Muscle of leg (tissue), 11 donors: ENCODE results near the gene CFAP91. TPM values are rescaled to one million over a fixed set of nuclear protein-coding genes. Genes with fewer than 3 reads are reported as not detected.
A peak's percentile ranks its signal among the peaks of the same experiment; 100 is the strongest.
"Not testable (repeated sequence)": the region's sequence is repeated elsewhere in the genome, so short reads cannot be mapped to it uniquely, and the experiment has no call there.

Source experiments
- DNase-seq: peaks from one replicate; pipeline ENCODE4 v3.0.0; 2013
- H3K27ac ChIP-seq: one replicate; pipeline ENCODE4 v1.5.1; 2013; ENCODE audit warnings: mild to moderate bottlenecking, low read length, control low read depth
- H3K27me3 ChIP-seq: one replicate; pipeline ENCODE4 v1.6.1; 2013; ENCODE audit warnings: low read length; ENCODE audit not compliant: control insufficient read depth, insufficient read depth
- H3K36me3 ChIP-seq: one replicate; pipeline ENCODE4 v1.6.1; 2013; ENCODE audit warnings: low read length; ENCODE audit not compliant: control insufficient read depth, insufficient read depth
- H3K4me1 ChIP-seq: one replicate; pipeline ENCODE4 v1.6.1; 2013; ENCODE audit warnings: low read length; ENCODE audit not compliant: control insufficient read depth, insufficient read depth
- H3K4me3 ChIP-seq: one replicate; pipeline ENCODE4 v1.5.1; 2013; ENCODE audit warnings: low read length, control low read depth
- H3K9me3 ChIP-seq: replicated peaks from 2 replicates; pipeline ENCODE4 v1.6.1; 2013; ENCODE audit warnings: low read depth, low read length; ENCODE audit not compliant: control insufficient read depth
- WGBS: methylation state at CpG from one replicate; pipeline ENCODE4 v1.1.5; 2013; ENCODE audit warnings: missing lambda C conversion rate; ENCODE audit not compliant: insufficient coverage; 5-methylcytosine and 5-hydroxymethylcytosine counted together
- polyA plus RNA-seq, 8 donors: library from polyadenylated mRNA; unstranded; fragments of 120-200 nt; gene quantifications; one replicate each; pipeline versions ENCODE4 v1.2.1 to v1.2.3, GENCODE V29; 2013; ENCODE audit warnings: inconsistent platforms in 1 of 8, low replicate concordance in 1 of 8; ENCODE audit not compliant: insufficient read length in 8 of 8, insufficient read depth in 1 of 8
- total RNA-seq: library from RNA; stranded (reverse); fragments of 120-200 nt; gene quantifications from one replicate; pipeline ENCODE4 v1.2.4, GENCODE V29; 2013

CFAP91 gene
- total and polyA plus RNA-seq, 9 donors: 0.33 to 1.4 (median 0.82) TPM

- DNase-seq: no peak
- H3K27me3 ChIP-seq: no peaks in the 10 kb centered on the region
- H3K36me3 ChIP-seq: peaks cover 19% of the 10 kb centered on the region
- H3K4me1 ChIP-seq: peaks cover 4% of the 10 kb centered on the region
- H3K9me3 ChIP-seq: no peaks in the 10 kb centered on the region
- H3K4me3 ChIP-seq: peak overlapping the region; percentile 65
- WGBS: 0% methylated on average over 2 of the region's 6 CpGs
- peak overlapping the region; percentile 86 for H3K27ac ChIP-seq
Observed at GRCh38 chr3:119677641-119677934, 25.2 kb upstream of the CFAP91 start.

GRCh38 chr3:119678209-119678608, 24.6 kb upstream of the CFAP91 start:
- not testable (repeated sequence) for H3K4me1 ChIP-seq, H3K27ac ChIP-seq, H3K27me3 ChIP-seq, DNase-seq, H3K4me3 ChIP-seq, H3K9me3 ChIP-seq
- WGBS: 97% methylated on average over 6 of the region's 10 CpGs
- H3K36me3 ChIP-seq: peaks cover 13% of the 10 kb centered on the region

- DNase-seq: no peak
- H3K36me3 ChIP-seq: no peaks in the 10 kb centered on the region
- no peak overlapping the region for H3K27ac ChIP-seq
- H3K4me1 ChIP-seq: peaks cover 4% of the 10 kb centered on the region
- H3K9me3 ChIP-seq: no peaks in the 10 kb centered on the region
- H3K4me3 ChIP-seq: no peak overlapping the region
- no peaks in the 10 kb centered on the region for H3K27me3 ChIP-seq
Observed at GRCh38 chr3:119679874-119680273, 22.9 kb upstream of the CFAP91 start.

- Histone ChIP-seq H3K9me3 (no peaks in the 10 kb centered on the region), H3K4me1 (peaks cover 2% of the 10 kb centered on the region), H3K4me3 (no peak overlapping the region), H3K27ac (no peak overlapping the region), H3K36me3 (no peaks in the 10 kb centered on the region), H3K27me3 (no peaks in the 10 kb centered on the region)
- no CpG with 5 or more reads among the region's 1 CpG for WGBS
- DNase-seq: no peak
Observed at GRCh38 chr3:119681279-119681678, 21.5 kb upstream of the CFAP91 start.

GRCh38 chr3:119683421-119683820, 19.4 kb upstream of the CFAP91 start:
- Histone ChIP-seq H3K27ac (no peak overlapping the region), H3K9me3 (no peaks in the 10 kb centered on the region), H3K27me3 (no peaks in the 10 kb centered on the region), H3K4me1 (no peaks in the 10 kb centered on the region), H3K4me3 (no peak overlapping the region), H3K36me3 (no peaks in the 10 kb centered on the region)
- DNase-seq: no peak
- no CpG with 5 or more reads among the region's 1 CpG for WGBS

GRCh38 chr3:119690043-119690656, 12.7 kb upstream of the CFAP91 start:
- Histone ChIP-seq H3K9me3 (no peaks in the 10 kb centered on the region), H3K27ac (no peak overlapping the region), H3K27me3 (no peaks in the 10 kb centered on the region), H3K36me3 (no peaks in the 10 kb centered on the region), H3K4me1 (no peaks in the 10 kb centered on the region), H3K4me3 (no peak overlapping the region)
- peak; percentile 17 for DNase-seq
- WGBS: 89% methylated on average over 1 of the region's 4 CpGs

GRCh38 chr3:119695480-119695879, 7.3 kb upstream of the CFAP91 start:
- Histone ChIP-seq H3K9me3 (no peaks in the 10 kb centered on the region), H3K27me3 (no peaks in the 10 kb centered on the region), H3K36me3 (no peaks in the 10 kb centered on the region), H3K4me1 (no peaks in the 10 kb centered on the region), H3K4me3 (no peak overlapping the region), H3K27ac (no peak overlapping the region)
- DNase-seq: no peak
- 100% methylated on average over 1 of the region's 2 CpGs for WGBS

- 78% methylated on average over 4 of the region's 5 CpGs for WGBS
- H3K36me3 ChIP-seq: no peaks in the 10 kb centered on the region
- H3K4me1 ChIP-seq: peaks cover under 1% of the 10 kb centered on the region
- H3K9me3 ChIP-seq: no peaks in the 10 kb centered on the region
- DNase-seq: no peak
- H3K4me3 ChIP-seq: no peak overlapping the region
- peaks cover under 1% of the 10 kb centered on the region for H3K27me3 ChIP-seq
- H3K27ac ChIP-seq: no peak overlapping the region
Observed at GRCh38 chr3:119697394-119697793, 5.4 kb upstream of the CFAP91 start.

DNA sequence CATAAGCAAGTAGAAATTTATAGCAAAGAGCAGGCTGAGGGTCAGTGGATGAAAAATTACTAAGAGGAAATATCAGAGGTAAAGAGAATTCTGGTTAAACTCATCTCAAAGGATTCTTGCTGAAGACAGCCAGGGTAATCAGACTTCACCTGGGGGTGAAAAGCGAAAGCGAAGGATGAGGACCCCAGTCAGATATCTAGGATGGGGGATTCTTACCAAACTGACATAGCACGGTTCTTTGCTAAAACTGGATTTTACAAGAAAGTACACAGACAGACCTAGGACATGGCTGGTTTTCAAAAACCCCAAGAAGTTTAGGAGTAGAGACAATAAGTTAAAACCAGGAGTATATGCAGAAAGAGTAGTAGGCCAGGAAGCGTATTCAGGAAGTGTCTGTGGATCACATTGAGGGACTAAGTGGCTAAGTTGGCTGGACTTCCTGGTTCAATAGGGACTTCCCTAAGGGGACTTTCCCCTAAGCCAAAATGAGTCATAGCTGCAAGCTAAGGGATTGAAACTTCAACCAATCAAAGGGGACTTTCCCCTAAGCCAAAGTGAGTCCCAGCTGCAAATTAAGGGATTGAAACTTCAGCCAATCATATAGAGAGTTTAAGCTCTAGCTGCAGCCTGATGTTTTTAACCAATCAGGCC, 2.4 kb upstream of the CFAP91 start:
- WGBS: 29% methylated on average over 1 of the region's 4 CpGs
- no peak overlapping the region for H3K4me3 ChIP-seq
- H3K27ac ChIP-seq: no peak overlapping the region
- peak; percentile 49 for DNase-seq
- no peaks in the 10 kb centered on the region for H3K36me3 ChIP-seq
- H3K27me3 ChIP-seq: peaks cover 10% of the 10 kb centered on the region
- peaks cover 8% of the 10 kb centered on the region for H3K4me1 ChIP-seq
- no peaks in the 10 kb centered on the region for H3K9me3 ChIP-seq

- DNase-seq: no peak
- Histone ChIP-seq H3K27me3 (peaks cover 10% of the 10 kb centered on the region), H3K27ac (no peak overlapping the region), H3K4me1 (peaks cover 8% of the 10 kb centered on the region), H3K36me3 (no peaks in the 10 kb centered on the region), H3K4me3 (no peak overlapping the region), H3K9me3 (no peaks in the 10 kb centered on the region)
- 90% methylated on average over 12 of the region's 22 CpGs for WGBS
Observed at GRCh38 chr3:119700920-119701734, 1.7 kb upstream of the CFAP91 start.
